GM18505 (cell line): ENCODE data around the gene GNB4.
A peak's percentile ranks its signal among the peaks of the same experiment; 100 is the strongest.

Experiments used
- ATAC-seq: cut with Tn5 transposase; IDR thresholded peaks from one replicate; pipeline ENCODE4 v1.9.1; 2021; ENCODE audit not compliant: unreplicated experiment
- POLR2A ChIP-seq: IDR thresholded peaks from 4 replicates; pipeline ENCODE4 v1.6.1; 2011; ENCODE audit warnings: borderline replicate concordance; ENCODE audit not compliant: insufficient read depth, insufficient read length; ENCODE audit errors: extremely low read depth

The GNB4 gene

DNA sequence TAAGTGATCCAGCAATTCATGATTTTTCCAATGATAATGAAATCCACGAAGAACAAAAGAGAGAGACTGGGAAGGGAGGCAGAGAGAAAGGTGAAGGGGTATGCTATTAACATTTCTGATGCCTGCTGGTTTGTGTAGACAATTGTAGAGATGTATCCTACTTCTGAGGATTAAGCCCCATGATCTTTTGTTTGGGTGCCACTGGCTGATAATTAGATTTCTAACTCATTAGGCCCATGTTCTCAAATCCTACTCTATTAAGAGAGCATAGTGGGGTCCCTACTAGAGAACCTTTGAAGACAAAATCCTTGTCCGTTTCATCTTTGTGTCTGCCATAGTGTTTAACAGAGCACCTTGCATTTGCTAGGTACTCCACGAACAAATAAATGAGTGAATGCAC is 2.7 kb upstream of the GNB4 start:
- TF ChIP-seq POLR2A, result no peak

DNA sequence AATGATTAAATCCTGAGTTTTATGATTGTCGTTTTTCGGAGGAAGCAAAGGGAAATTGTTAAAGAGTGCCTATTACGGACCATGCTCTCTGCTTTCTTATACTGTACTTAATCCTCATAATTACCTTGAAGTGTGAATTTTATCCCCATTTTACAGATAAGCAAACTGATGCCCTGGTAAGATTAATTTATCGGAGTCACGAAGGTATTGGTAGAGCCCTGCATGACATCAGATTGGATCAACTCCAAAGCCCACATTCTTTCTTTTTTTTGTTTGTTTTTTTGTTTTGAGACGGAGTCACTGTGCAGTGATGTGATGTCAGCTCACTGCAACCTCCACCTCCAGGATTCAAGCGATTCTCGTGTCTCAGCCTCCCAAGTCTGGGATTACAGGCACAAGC is 1.6 kb upstream of the GNB4 start:
- TF ChIP-seq POLR2A, result no peak

More for the DNA sequence above, 2.7 kb upstream of the GNB4 start:
- ATAC-seq, result no peak

DNA sequence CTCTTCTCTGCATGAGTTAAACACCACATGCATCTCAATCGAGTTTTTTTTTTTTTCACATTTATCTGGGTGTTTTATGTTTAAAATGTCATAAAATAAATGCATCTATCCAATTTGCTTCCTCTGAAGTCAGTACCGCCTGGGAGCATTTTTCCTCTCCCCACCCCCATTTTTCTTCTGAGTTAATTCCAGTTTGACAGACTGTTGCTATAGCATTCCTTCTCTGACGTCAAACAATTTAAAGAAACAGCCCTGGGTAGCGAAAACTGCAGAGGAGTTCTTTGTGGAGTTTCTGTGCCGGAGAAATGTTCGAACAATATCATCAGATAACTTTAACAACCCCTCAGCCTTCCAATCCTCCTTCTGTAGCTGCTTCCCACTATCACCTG is 900 bp upstream of the GNB4 start:
- TF ChIP-seq POLR2A, result no peak
- no peak for ATAC-seq

More for the DNA sequence above, 1.6 kb upstream of the GNB4 start:
- no peak for ATAC-seq

DNA sequence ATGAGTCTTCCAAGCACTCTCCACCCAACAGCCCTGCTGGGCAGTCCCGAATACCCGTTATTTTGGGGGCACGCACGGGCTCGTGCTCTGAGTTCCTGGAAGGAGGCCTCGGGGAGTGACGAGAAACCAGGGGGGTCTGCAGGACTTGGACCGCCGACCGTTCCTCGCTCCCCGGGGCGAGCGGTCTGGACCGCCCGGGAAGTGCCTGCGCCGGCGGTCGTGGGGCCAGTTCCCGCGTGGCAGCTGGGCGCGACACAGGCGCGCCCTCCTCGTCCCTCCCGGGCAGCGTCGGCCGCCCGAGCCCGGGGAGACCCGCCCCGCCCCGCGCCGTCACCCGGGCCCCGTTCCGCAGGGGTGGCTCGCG is 387 bp downstream of the GNB4 start:
- no peak for TF ChIP-seq POLR2A
- ATAC-seq, result peak; percentile 48

DNA sequence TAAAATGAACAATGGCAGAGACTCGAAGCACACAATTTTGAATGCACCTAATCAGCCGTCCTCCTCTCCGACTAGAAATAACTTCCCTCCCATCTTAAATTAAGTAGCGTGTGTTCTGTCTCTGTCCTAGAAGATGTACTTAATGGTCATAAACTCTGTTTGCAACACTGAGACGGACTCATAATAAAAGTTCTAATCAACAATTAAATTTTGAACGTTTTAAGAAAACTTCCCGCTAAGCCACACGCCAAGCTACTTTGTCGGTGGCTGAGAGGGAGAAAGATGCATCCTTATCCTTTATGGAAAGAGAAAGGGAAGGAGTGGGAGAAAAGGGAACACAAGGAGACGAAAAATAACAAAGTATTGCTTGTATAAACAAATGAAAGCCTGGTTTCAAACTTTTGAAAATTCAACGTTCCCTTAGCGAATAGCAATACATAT is 989 bp downstream of the GNB4 start:
- ATAC-seq, result no peak
- TF ChIP-seq POLR2A, result no peak

- no peak for TF ChIP-seq POLR2A
- ATAC-seq, result no peak
These were observed 1.6 kb downstream of the GNB4 start for GRCh38 chr3:179449636-179450035.

DNA sequence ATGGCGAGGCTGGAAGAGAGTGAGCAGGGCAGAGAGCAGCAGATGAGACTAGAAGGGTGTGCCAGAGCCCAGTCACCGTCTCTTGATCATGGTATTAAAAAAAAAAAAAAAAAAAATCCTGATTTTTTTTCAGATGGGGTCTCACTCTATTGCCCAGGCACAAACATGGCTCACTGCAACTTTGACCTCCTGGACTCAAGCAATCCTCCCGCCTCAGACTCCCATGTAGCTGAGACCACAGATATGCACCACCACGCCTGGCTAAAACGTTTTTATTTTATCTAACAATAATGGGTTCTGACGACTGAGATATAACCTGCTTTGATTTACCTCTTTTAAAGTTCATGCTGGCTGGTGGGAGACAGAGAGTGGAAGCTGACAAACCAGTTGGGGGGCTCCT is 4.0 kb downstream of the GNB4 start:
- no peak for TF ChIP-seq POLR2A
- ATAC-seq, result no peak

GRCh38 chr3:179446501-179446900 is 4.8 kb downstream of the GNB4 start:
- no peak for TF ChIP-seq POLR2A
- ATAC-seq, result no peak

DNA sequence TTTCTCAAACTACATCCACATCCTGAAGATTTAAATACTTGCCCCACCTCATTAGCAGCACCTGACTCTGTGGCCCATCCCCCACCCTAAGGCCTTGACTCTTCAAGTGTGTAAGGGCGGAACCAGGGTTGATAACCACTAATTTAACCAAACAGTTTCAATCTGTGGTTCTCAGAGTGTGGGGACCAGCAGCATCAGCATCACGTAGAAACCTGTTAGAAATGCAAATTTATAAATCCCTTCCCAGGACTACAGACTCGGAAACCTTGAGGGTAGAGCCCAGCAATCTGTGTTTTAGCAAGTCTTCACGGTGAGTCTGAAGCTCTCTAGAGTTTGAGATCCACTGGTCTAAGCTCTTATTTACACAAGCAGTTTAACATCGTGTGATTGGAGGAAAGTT is 12.4 kb downstream of the GNB4 start:
- peak; percentile 93 for ATAC-seq

DNA sequence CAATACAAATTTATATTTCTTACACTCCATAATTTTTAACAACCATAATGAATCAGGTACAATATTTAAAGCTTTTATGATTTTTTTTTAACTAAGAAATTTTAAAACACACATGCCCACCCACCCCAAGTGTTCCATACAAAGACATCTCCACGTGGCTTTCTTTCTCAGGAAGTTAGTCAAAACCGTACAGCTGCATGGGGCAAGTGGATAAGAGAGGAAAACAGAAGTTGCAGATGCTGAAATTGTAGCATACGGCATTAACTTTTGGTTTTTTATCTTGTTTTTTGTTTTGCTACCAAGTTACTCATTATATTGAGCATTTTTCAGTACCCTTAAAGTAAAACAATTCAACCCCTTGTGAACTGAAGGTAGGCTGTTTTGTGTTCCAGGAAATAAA is 14.8 kb downstream of the GNB4 start:
- no peak for ATAC-seq
- no peak for TF ChIP-seq POLR2A

More for the DNA sequence above, 12.4 kb downstream of the GNB4 start:
- no peak for TF ChIP-seq POLR2A

DNA sequence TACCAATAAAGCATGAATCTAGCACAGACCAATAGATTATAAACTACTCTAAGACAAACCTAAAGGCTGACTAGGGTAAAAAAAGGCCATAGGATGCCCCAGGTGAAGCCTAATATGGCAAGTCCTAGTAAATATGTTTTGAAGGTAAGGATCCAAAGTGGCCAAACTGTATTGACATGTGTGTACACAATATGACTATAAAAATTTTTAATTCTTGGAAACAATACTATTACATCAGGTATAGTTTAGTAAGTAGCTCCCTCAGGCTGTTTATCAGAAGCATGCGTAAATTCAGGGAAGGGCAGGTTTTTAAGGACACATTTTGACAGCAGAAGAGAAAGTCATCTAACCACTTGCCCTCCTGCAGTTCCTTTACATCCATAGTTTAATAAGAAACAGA is 18.8 kb downstream of the GNB4 start:
- TF ChIP-seq POLR2A, result no peak
- ATAC-seq, result no peak

- TF ChIP-seq POLR2A, result no peak
- peak; percentile 68 for ATAC-seq
These were observed 19.2 kb downstream of the GNB4 start for GRCh38 chr3:179432021-179432420.

DNA sequence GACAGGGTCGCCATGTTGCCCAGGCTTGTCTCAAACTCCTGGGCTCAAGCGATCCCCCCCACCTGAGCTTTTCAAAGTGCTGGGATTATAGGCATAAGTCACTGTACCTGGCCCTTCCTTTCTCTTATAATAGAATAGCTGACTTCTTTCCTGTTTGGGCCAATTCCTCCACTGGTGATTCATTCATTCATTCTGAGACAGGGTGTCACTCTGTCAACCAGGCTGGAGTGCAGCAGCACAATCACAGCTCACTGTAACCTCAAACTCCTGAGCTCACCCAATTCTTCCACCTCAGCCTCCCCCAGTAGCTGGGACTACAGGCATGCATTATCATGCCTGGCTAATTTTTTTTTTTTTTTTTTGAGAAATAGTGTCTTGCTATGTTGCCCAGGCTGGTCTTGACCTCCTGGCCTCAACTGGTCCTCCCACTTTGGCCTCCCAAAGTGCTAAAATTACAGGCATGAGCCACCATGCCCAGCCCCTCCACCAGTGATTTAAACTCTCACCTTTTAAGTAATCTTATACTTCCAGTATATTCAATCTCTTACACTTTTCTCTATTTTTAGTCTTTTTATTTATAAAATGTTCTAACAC is 20.9 kb downstream of the GNB4 start:
- ATAC-seq, result no peak
- no peak for TF ChIP-seq POLR2A

- ATAC-seq, result no peak
- TF ChIP-seq POLR2A, result no peak
These were observed 22.3 kb downstream of the GNB4 start for GRCh38 chr3:179428876-179429548.
